HAP-1 (cell line): Measurements from ENCODE around the gene PRR35.

Experiments used
- DNase-seq, 2 experiments: peaks; one replicate each; pipeline ENCODE4 v3.0.0-alpha.2; 2016 to 2020; ENCODE audit warnings: low spot score in 2 of 2
- H3K27me3 ChIP-seq: fragments of 250-450 bp; sonication (Bioruptor Pico); 2 replicates; pipeline ENCODE4 v1.5.1; 2020; ENCODE audit warnings: low read depth, mild to moderate bottlenecking, moderate library complexity
- H3K36me3 ChIP-seq: fragments of 250-450 bp; sonication (Bioruptor Pico); replicated peaks from 2 replicates; pipeline ENCODE4 v1.5.1; 2020; ENCODE audit warnings: mild to moderate bottlenecking
- H3K4me1 ChIP-seq: fragments of 250-450 bp; sonication (Bioruptor Pico); 2 replicates; pipeline ENCODE4 v1.5.1; 2020; ENCODE audit warnings: mild to moderate bottlenecking
- H3K4me3 ChIP-seq: fragments of 250-450 bp; sonication (Bioruptor Pico); 2 replicates; pipeline ENCODE4 v1.5.1; 2020; ENCODE audit warnings: mild to moderate bottlenecking, moderate library complexity
- H3K9me3 ChIP-seq: fragments of 250-450 bp; sonication (Bioruptor Pico); 2 replicates; pipeline ENCODE4 v1.5.1; 2020; ENCODE audit warnings: mild to moderate bottlenecking, moderate library complexity
- in situ Hi-C: fragments of 300-500 bp; cut with MboI; formaldehyde crosslinking; loops from 3 replicates; pipeline ENCODE4 v1.14.3; 2020; ENCODE audit warnings: low sequenced_read_pairs, inconsistent platforms, mixed read lengths

PRR35 gene

GRCh38 chr16:551210-551609 lies 9.0 kb upstream of the PRR35 start:
- no peak for DNase-seq

GRCh38 chr16:552171-552570 lies 8.0 kb upstream of the PRR35 start:
- Histone ChIP-seq H3K4me3 (no peak overlapping the region), H3K4me1 (no peaks in the 10 kb centered on the region), H3K27me3 (no peaks in the 10 kb centered on the region), H3K36me3 (peaks cover 16% of the 10 kb centered on the region), H3K9me3 (no peaks in the 10 kb centered on the region)
- no peak for DNase-seq
- in situ Hi-C loops: no loop called here

More at GRCh38 chr16:551210-551609, 9.0 kb upstream of the PRR35 start:
- no peaks in the 10 kb centered on the region for H3K9me3 ChIP-seq
- H3K4me3 ChIP-seq: no peak overlapping the region
- in situ Hi-C loops: no loop called here
- H3K36me3 ChIP-seq: peaks cover 16% of the 10 kb centered on the region
- no peaks in the 10 kb centered on the region for H3K4me1 ChIP-seq
- no peaks in the 10 kb centered on the region for H3K27me3 ChIP-seq

- Histone ChIP-seq H3K4me1 (no peaks in the 10 kb centered on the region), H3K9me3 (no peaks in the 10 kb centered on the region), H3K27me3 (peaks cover 15% of the 10 kb centered on the region), H3K4me3 (no peak overlapping the region), H3K36me3 (peaks cover 12% of the 10 kb centered on the region)
- no peak for DNase-seq
- in situ Hi-C loops: no loop called here
These were observed 6.4 kb upstream of the PRR35 start for GRCh38 chr16:553601-554296.

- H3K4me3 ChIP-seq: no peak overlapping the region
- H3K27me3 ChIP-seq: peaks cover 20% of the 10 kb centered on the region
- no peak for DNase-seq
- in situ Hi-C loops: no loop called here
- H3K4me1 ChIP-seq: no peaks in the 10 kb centered on the region
- peaks cover 11% of the 10 kb centered on the region for H3K36me3 ChIP-seq
- no peaks in the 10 kb centered on the region for H3K9me3 ChIP-seq
These were observed 5.9 kb upstream of the PRR35 start for GRCh38 chr16:554297-554621.

GRCh38 chr16:554640-555365 lies 5.4 kb upstream of the PRR35 start:
- Histone ChIP-seq H3K36me3 (peaks cover 11% of the 10 kb centered on the region), H3K9me3 (no peaks in the 10 kb centered on the region), H3K27me3 (peaks cover 26% of the 10 kb centered on the region), H3K4me3 (no peak overlapping the region), H3K4me1 (no peaks in the 10 kb centered on the region)
- no peak for DNase-seq
- in situ Hi-C loops: no loop called here

- Histone ChIP-seq H3K4me3 (no peak overlapping the region), H3K9me3 (no peaks in the 10 kb centered on the region), H3K36me3 (peaks cover 11% of the 10 kb centered on the region), H3K4me1 (no peaks in the 10 kb centered on the region), H3K27me3 (peaks cover 28% of the 10 kb centered on the region)
- DNase-seq: no peak
- in situ Hi-C loops: no loop called here
These were observed 4.4 kb upstream of the PRR35 start for GRCh38 chr16:555528-556473.

- H3K4me3 ChIP-seq: no peak overlapping the region
These were observed 3.6 kb upstream of the PRR35 start for GRCh38 chr16:556474-557173.

GRCh38 chr16:557463-558297 lies 2.5 kb upstream of the PRR35 start:
- Histone ChIP-seq H3K4me3 (no peak overlapping the region), H3K9me3 (no peaks in the 10 kb centered on the region), H3K27me3 (peaks cover 47% of the 10 kb centered on the region), H3K4me1 (no peaks in the 10 kb centered on the region), H3K36me3 (no peaks in the 10 kb centered on the region)
- no peak for DNase-seq
- in situ Hi-C loops: no loop called here

More at GRCh38 chr16:556474-557173, 3.6 kb upstream of the PRR35 start:
- in situ Hi-C loops: no loop called here
- H3K9me3 ChIP-seq: no peaks in the 10 kb centered on the region
- peaks cover 8% of the 10 kb centered on the region for H3K36me3 ChIP-seq
- peaks cover 37% of the 10 kb centered on the region for H3K27me3 ChIP-seq
- DNase-seq: no peak
- no peaks in the 10 kb centered on the region for H3K4me1 ChIP-seq

- Histone ChIP-seq H3K4me1 (no peaks in the 10 kb centered on the region), H3K36me3 (no peaks in the 10 kb centered on the region), H3K4me3 (no peak overlapping the region), H3K9me3 (no peaks in the 10 kb centered on the region), H3K27me3 (peaks cover 47% of the 10 kb centered on the region)
- in situ Hi-C loops: no loop called here
- no peak for DNase-seq
These were observed 1.7 kb upstream of the PRR35 start for GRCh38 chr16:558298-559020.

GRCh38 chr16:559021-559380 lies 1.2 kb upstream of the PRR35 start:
- Histone ChIP-seq H3K27me3 (peaks cover 47% of the 10 kb centered on the region), H3K4me1 (no peaks in the 10 kb centered on the region), H3K9me3 (no peaks in the 10 kb centered on the region), H3K36me3 (no peaks in the 10 kb centered on the region), H3K4me3 (no peak overlapping the region)
- no peak for DNase-seq
- in situ Hi-C loops: no loop called here

GRCh38 chr16:559411-560203 lies 587 bp upstream of the PRR35 start:
- Histone ChIP-seq H3K9me3 (no peaks in the 10 kb centered on the region), H3K4me1 (no peaks in the 10 kb centered on the region), H3K27me3 (peaks cover 47% of the 10 kb centered on the region), H3K36me3 (no peaks in the 10 kb centered on the region), H3K4me3 (no peak overlapping the region)
- in situ Hi-C loops: no loop called here
- no peak for DNase-seq
